ENCODE data around the gene KIF26A.

- no peak for TF ChIP-seq POLR2A (IDR thresholded peaks at IDR 0.05; ENCODE audit: low read length)
- no peak for TF ChIP-seq GATA1 (IDR thresholded peaks at IDR 0.05; ENCODE audit: low read depth, low read length)
These were observed 4.9 kb upstream of the KIF26A start for GRCh38 chr14:104133496-104133895.
